GM19372 (cell line): Measurements from ENCODE around the gene HMGN1.
"Not testable (repeated sequence)": the region's sequence is repeated elsewhere in the genome, so short reads cannot be mapped to it uniquely, and the experiment has no call there.

Source experiments
- ATAC-seq: cut with Tn5 transposase; IDR thresholded peaks from one replicate; pipeline ENCODE4 v1.9.1; 2021; ENCODE audit warnings: mild to moderate bottlenecking, low read depth, moderate library complexity; ENCODE audit not compliant: unreplicated experiment

Gene HMGN1

GRCh38 chr21:39348355-39349210, at the start of gene HMGN1:
HMGN1 (minus strand) TSS chr21:39349088; CDS start chr21:39348917, 171 bp downstream.
- ATAC-seq: peak; percentile 49

GRCh38 chr21:39397646-39398385, 48.9 kb upstream of the HMGN1 start:
- no peak for ATAC-seq

- ATAC-seq: no peak
These were observed 44.1 kb upstream of the HMGN1 start for GRCh38 chr21:39392981-39393380.

- ATAC-seq: no peak
These were observed 41.4 kb upstream of the HMGN1 start for GRCh38 chr21:39390212-39390765.

GRCh38 chr21:39388811-39389155, 39.9 kb upstream of the HMGN1 start:
- ATAC-seq: peak; percentile 24

GRCh38 chr21:39388038-39388810, 39.3 kb upstream of the HMGN1 start:
- peak; percentile 88 for ATAC-seq

GRCh38 chr21:39387461-39388037, 38.7 kb upstream of the HMGN1 start:
- peak; percentile 43 for ATAC-seq

- ATAC-seq: no peak
These were observed 38.0 kb upstream of the HMGN1 start for GRCh38 chr21:39386899-39387298.

- ATAC-seq: no peak
These were observed 37.3 kb upstream of the HMGN1 start for GRCh38 chr21:39386194-39386593.

- ATAC-seq: no peak
These were observed 36.6 kb upstream of the HMGN1 start for GRCh38 chr21:39385299-39386145.

GRCh38 chr21:39384674-39385298, 35.9 kb upstream of the HMGN1 start:
- no peak for ATAC-seq

- ATAC-seq: not testable (repeated sequence)
These were observed 33.2 kb upstream of the HMGN1 start for GRCh38 chr21:39382096-39382495.

GRCh38 chr21:39381009-39381408, 32.1 kb upstream of the HMGN1 start:
- no peak for ATAC-seq

- peak; percentile 95 for ATAC-seq
These were observed 31.4 kb upstream of the HMGN1 start for GRCh38 chr21:39379986-39380891.

GRCh38 chr21:39377444-39378050, 28.7 kb upstream of the HMGN1 start:
- ATAC-seq: no peak

GRCh38 chr21:39375446-39375845, 26.6 kb upstream of the HMGN1 start:
- ATAC-seq: no peak

GRCh38 chr21:39374046-39374445, 25.2 kb upstream of the HMGN1 start:
- ATAC-seq: no peak

- ATAC-seq: no peak
These were observed 24.7 kb upstream of the HMGN1 start for GRCh38 chr21:39373634-39374033.
